ENCODE measurements around the gene AQP4.

Gene AQP4, protein sequence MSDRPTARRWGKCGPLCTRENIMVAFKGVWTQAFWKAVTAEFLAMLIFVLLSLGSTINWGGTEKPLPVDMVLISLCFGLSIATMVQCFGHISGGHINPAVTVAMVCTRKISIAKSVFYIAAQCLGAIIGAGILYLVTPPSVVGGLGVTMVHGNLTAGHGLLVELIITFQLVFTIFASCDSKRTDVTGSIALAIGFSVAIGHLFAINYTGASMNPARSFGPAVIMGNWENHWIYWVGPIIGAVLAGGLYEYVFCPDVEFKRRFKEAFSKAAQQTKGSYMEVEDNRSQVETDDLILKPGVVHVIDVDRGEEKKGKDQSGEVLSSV

DNA sequence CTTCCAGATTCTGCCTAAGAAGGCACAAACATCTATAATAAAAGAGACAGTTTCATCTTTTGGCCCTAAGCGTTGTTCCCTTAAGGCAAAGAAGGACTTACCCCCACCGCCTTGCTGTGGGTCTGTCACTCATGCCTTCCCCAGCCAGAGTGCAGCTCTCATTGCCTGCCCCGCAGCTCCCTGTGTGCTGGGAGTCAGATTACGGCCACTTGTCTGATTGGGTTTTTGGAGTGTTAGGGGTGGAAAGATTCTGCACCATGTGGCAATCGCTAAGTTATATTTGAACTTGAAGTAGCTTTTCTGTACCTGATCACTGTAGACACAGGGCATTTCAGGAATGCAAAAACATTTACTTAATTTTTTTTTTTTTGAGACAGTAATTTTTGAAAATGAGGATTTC, at the start of gene AQP4:
Gene AQP4, minus strand, starts transcription at position 151 of the 400 bp plus-strand sequence. Its CDS starts 18 bp downstream, at position 133.
- DNase-seq, result no peak

DNA sequence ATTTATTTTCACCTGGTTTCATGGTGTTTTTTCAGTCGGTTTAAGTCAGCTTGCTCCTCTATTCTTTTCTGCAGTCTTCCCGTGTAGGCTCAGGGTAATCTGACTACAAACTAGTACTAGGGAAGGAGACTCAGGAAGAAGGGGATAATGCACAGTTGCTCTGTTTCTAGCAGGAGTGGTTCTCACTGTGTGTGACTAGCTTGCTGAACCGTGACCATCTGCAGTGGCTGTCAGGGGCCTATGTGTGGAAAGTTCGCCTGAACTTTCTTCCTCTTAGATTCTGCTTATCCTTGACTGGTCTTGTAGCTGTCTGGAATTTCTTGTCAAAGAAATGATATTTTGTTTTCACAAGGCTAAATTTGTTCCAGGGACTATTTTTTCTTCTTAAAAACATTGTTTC, 46.3 kb upstream of the AQP4 start:
- no peak for DNase-seq

DNA sequence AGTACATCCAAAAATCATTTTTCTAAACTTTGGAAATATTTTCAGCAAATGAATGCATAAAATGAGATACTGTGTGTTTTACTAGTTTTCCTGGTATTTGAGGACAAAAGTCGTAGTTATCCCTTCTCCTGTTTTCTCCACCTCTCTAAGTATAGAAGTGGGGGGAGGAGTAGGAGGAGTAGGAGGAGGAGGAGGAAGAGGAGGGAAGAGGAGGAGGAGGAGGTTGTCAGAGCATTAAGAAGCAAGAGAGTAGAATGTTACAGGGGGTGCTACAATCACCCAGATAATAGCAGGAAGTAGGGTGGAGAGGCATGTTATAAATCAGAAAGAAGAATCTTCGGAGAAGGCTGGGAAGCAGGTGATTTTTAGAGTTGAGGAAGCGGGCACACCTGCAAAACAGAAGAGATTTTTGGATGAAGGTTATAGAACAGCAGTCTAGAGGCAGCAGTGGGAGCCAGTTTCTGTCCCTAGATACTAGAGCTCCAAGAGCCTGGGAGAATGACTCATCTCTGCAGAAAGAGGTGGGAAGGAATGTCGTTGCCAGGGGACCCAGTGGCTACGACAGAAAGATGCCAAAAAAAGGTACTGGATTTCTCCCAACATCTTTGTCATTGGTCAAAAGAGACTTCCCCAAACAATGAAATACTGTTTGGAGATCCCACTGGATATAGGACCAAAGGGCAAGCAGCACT, 44.2 kb upstream of the AQP4 start:
- no peak for DNase-seq

DNA sequence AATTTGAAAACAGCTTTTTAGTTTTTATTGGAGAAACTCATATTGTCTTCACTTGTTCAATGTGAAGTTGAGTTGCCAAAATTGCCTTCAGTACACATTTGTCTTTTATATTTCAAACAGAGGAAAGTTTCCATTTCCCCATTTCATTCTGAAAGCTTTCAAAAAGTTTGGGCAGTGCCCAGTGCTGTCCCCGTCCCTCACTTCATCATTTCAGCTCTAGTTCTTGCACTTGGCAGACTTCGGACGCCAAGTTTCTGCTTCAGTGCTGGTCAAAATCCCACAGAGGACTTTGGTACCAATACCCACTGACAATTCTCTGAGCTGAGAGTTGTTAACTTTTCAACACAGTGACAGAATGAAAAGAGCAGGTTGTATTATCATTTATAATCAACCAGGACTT, 43.4 kb upstream of the AQP4 start:
- no peak for DNase-seq

- no peak for DNase-seq
Observed at GRCh38 chr18:26902291-26902690, 36.8 kb upstream of the AQP4 start.

GRCh38 chr18:26901020-26901419, 35.5 kb upstream of the AQP4 start:
- no peak for DNase-seq

DNA sequence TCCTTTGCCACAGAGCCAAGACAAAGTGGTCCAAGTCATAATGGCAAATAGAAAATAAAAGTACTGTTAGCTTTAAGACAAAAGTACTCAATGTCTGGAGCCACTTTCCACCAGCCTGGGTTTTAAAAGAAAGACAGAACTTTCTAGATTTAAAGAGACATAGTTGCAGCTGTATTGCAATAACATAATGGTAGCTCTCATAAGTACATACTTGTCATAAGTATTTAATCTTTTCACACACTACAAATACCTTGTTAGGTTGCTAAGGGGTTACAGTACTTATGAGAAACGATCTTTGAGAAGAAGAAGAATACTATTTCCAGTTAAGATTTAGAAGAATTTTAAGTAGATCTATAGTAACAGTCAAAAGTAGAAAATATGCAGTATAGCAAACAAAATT, 28.9 kb upstream of the AQP4 start:
- DNase-seq, result no peak

DNA sequence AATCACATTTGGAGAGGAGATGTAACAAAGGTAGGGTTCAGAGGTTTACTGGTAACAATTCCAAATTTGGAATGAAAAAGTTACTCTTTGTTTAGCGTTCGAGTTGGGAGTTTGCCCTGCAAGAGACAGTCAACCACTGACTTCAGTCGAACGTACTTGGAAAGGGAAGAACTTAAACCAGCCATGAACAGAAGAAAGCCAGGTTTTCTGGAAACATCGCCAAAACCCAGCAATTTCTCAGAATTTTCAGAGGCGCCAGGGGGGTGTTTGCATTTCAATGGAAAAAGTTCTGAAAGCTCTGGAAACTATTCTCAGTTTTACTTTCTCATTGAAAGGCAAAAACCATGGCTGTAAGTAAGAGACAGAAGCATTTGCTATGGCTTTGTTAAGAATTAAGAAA, 28.5 kb upstream of the AQP4 start:
- DNase-seq, result no peak

GRCh38 chr18:26888259-26888658, 22.8 kb upstream of the AQP4 start:
- no peak for DNase-seq

- DNase-seq, result no peak
Observed at GRCh38 chr18:26875040-26875654, 9.6 kb upstream of the AQP4 start.

- DNase-seq, result no peak
Observed at GRCh38 chr18:26874283-26874682, 8.8 kb upstream of the AQP4 start.

GRCh38 chr18:26869640-26870039, 4.1 kb upstream of the AQP4 start:
- DNase-seq, result no peak

DNA sequence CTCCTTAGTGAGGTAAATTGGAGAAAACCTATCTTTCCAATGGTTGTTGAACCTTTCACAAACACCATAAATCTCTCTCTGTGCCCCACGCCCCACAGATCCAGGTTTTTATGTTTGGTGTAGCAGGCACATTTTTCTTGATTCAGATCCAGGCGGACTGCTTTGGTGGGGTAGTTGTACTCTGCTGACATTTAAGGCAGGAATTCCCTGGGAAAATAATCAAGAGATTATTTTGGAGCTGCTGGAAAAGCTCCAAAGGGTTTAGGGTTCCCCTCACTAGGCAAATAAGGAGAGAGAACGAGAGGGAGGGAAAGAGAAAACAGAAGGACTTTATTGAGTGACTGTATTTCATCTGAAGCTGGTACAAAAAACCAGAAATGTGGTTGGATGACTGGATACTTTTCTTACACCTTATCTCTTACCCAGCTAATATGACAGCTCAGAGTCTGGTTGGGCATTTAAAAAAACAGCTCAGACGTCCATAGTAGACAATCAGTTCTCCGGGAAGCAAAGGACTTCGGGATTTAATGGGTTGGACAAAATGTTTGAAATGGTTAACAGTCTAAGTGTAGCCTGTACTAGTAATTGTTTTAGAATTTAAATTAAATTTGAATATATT, 3.6 kb upstream of the AQP4 start:
- DNase-seq, result no peak

DNA sequence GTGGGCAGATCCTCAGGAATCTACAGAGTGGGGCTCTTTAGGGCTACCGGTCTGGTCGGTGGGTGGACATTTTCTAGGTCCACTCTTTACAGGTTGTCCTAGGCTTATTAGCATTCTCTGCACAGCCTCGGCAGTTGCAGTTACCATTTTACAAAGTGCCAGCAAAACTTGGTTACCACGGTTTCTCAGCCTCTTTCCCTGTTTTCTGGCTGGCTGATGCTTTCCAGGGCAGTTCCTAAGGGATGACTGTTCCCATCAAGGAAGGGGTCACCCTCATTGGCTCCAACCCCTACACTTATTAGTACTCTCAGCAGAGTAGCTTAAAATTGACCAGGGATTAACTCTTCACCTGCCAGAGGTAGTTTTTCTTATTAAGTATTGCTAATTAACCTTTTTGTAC, 2.0 kb upstream of the AQP4 start:
- no peak for DNase-seq

DNA sequence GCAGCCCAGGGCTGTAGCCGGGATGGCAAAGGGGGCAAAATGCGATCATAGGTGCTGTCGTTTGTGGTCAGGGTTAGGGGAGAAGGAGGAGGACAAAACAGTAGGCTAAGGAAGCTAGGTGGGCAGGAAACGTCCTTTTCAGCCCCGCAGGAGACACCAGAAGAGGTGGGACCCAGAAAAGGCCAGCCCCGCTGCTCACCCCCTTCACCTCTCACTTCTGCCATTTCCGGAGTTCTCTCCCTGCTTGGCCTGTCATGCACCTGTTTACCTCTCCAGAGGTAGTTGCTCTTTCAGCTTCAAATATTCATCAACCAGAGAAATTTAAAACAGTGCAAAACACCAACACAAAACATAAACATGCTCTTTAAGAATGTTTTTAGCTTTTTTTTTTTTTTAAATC, 849 bp downstream of the AQP4 start:
- no peak for DNase-seq

DNA sequence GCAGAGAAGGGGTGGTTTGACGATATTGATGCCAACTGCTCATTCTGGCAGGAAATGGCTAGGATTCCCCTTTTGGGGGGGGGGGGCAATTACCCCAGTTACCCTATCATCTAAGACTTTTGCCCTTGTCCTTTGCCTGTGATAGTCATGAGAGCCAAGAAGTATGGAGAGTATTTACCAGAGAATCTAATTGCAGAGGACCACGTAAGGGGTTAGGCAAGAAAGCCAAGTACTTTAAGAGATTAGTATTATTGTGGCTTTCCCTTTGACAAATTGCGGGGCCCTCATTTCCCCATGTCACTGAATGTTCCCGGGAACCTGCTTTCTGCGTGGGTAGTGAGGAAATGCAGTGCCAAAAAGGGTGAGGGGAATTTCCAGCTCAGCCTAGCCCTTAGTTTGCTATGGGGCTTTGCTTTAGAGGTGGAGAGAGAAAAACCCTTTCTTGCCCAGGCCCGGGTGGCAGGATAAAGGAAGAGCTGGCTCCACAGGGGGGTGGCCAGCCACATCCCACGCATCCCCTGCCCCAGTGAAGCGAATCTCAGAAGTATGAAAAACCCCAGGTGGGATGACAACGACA, 1.5 kb downstream of the AQP4 start:
- no peak for DNase-seq

DNA sequence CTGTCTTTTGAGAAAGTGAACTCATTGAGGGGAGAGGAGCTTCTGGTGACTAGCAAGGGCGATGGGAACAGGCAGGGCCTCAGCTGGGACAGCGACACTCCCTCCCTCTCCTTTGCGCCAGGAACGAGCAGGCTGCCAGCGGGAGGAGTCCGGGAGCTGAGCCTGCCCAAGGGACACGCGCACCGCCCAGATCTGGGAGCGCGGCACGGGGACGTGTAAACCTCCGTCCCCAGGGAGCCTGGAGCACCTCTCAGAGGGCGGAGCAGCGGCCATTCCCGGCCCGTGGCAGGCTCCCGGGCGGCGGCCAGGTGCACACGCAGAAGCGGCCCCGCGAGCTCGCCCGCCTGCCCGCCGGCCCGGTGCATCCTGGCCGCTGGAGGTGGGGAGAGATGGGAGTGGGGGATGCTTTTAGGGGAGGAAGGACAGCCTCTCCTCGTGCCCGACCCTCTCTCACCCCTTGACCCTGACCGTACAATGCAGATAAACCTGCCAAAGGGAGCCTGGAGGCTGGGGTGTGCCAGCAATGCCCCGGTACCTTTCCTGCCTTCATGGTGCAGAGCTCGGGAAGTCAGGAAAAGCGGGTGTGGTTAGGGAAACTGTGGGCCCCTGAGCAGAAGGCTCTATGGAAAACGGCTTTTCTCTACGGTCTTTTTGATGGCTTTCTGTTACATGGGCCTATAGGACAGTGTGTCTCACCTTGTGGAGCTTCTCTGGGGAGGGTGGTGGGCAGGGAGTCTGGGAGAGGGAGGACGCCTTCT, 2.2 kb downstream of the AQP4 start:
- DNase-seq, result no peak

DNA sequence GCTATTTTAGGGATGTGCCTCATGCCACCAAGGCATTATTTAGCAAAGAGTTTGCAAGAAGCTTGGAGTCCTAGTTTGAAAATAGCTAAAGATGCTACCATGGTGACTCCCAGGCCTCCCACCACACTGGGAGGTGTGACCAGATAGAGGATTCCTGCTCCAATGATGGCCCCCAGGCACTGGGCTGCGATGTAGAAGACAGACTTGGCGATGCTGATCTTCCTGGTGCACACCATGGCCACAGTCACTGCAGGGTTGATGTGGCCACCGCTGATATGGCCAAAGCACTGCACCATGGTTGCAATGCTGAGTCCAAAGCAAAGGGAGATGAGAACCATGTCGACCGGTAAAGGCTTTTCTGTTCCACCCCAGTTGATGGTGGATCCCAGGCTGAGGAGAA, 3.4 kb downstream of the AQP4 start:
- no peak for DNase-seq

GRCh38 chr18:26854292-26854881, 11.1 kb downstream of the AQP4 start:
- DNase-seq, result no peak

GRCh38 chr18:26853401-26853800, 12.1 kb downstream of the AQP4 start:
- no peak for DNase-seq

DNA sequence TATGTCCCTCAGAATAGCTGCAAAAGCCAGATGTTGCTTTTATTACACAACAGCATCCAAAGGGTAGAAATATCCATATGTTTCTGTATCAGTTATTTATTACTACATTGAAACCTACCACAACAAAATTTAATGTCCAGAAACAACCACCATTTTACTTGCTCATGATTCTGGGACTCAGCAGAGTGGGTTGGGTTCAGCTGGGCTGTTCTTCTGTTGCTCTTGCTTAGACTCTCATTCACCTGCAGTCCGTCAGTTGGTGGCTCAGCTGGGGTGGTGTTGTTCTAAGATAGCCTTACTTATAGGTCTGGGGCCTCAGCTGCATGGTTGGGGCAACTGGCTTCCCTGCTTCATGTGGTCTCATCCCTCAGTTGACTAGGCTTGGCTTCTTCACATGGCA, 21.7 kb downstream of the AQP4 start:
- DNase-seq, result no peak

DNA sequence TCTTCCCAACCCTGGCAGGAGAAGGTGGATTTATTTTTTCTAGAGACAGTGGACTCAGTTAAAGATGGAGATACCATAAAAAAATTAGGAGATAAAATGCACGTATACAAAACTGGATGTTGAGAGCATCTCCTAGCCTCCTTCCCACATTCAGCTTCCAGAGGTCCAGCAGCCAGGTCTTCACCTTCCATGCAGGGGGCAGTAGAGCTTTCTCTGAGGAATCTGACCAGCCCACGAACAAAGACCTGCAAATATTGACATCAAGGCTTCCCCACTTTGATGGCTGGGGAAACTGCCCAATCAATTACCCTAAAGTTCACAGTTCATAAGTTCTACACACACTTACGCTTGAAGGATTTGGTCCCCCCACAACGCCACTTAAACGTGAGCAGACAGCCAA, 24.5 kb downstream of the AQP4 start:
- no peak for DNase-seq

Data from CD4-positive, alpha-beta T cell treated with Interferon alpha-2 for 1 hour (primary cell).